Right ventricle myocardium superior (tissue), 1 donor: ENCODE data around the gene PXDN. TPM values are rescaled to one million over a fixed set of nuclear protein-coding genes. Genes with fewer than 3 reads are reported as not detected.
A peak's percentile ranks its signal among the peaks of the same experiment; 100 is the strongest.

Source experiments
- ATAC-seq: fragments of 200-7000 bp; cut with Tn5 transposase; one replicate; pipeline ENCODE4 v1.9.1; 2020; ENCODE audit warnings: mild to moderate bottlenecking; ENCODE audit not compliant: poor library complexity
- DNase-seq: peaks from one replicate; pipeline ENCODE4 v3.0.0-alpha.2; 2020
- intact Hi-C: fragments of 100-400 bp; cut with DNase I; formaldehyde crosslinking; loops from one replicate; pipeline ENCODE4 v1.11.2; 2022
- total RNA-seq: library from RNA; stranded (reverse); fragmentation: NEBNext Ultra II Directional; extraction: Animal tissue kit (Norgen Biotek cat#: 25700); gene quantifications from one replicate; pipeline ENCODE4 v1.2.1, GENCODE V29; 2021
- donor health status: DM: no; HTN: yes; CAD: no; lungs with severe emphysema.

The PXDN gene
- total RNA-seq, 1 donor from 2014 or later: 15.6 TPM

DNA sequence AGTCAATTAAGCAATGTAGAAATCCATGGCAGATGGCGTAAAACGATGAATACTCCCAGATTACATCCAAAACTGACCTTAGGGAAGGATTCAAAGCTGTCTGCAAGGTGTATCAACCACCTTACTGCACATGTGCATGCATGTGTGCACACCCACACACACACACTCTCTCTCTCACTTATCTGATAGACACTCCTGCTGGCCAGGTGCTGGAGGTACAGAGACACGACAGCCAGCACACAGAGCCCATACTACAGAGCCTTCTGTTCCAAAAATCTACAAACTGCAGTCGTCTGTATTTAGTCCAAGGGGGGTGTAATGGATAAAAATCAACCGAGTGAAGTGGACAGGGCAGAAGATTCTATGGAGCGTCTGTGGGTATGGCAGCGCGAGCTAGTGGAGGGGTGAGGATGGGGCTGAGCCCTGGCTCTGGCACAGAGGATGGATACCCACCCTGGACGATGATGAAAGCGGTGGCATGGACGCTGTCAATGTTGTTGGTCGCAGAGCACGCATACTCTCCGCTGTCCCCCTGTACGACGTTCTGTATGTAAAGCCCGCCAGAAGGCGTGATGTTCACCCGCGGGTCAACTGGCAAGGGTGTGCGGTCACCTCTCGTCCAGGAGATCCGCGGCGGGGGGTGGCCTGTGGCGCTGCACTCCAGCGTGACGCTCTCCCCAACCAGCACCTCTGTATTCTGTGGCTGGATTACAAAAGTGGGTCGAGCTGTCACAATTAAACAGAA, 78.4 kb downstream of the PXDN start:
- ATAC-seq (no peak), DNase-seq (peak; percentile 28)
- intact Hi-C loops: no loop called here

DNA sequence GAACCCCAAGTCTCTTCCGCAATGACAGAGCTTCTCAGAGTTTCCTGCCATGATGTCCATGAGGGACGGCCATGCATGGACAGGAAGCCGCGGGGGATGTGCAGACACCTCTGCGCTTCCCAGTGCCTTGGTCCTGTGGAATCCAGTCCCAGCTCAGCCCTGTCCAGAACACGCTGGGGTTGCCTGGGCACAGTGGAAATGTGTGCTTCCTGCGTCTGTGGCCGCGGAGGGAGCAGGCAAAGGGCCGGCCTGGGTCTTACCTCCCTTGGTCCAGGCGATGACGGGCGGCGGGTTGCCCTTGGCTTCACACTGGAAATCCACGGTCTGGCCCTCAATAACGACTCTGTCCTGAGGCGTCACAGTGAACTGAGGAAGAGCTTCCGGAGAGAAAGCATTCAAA, 79.6 kb downstream of the PXDN start:
- intact Hi-C loops: no loop called here
- ATAC-seq (no peak), DNase-seq (peak; percentile 32)

DNA sequence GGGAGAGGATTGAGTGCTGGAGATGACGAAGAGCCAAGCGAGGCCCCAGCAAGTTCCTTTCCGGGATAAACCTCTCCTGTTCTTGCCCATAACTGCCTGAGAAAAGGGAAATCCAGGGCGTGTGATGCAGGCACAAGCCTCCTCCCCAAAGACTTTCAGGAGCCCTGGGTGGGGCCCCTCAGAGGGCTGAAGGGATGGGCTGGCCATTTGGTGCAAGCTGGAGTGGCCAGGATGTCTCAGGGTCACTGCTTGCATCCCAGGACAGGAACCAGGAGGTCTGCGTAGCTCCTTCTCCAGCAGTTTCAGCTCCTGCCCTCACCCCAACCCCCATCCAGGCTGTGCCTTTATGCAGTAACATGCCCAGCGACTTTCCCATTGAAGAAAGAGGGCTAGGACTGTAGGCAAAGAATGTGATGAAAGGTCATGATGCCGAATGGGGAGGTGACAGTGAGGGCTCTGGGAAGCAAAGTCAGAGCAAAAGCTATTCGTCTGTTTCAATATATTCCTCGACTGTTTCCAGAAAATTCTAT, 80.2 kb downstream of the PXDN start:
- ATAC-seq: no peak
- intact Hi-C loops: no loop called here
- no peak for DNase-seq

DNA sequence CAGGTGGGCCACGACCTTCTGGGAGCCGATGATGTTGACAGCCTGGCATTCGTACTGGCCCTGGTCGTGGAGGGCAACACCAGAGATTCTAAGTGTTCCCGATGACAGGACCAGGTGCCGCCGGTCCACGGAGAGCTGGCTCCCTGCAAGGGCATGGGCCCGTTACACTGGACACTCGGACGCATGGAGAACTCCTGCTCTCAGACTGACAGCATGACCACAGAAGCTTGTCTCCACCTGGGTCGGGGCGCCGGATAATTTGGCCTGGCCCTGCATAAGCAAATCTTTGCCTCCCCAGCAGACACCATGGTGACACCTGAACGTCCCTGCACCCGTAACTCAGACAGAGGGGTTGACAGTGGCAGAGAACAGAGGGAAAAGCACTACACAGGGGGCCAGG, 80.7 kb downstream of the PXDN start:
- ATAC-seq (no peak), DNase-seq (peak; percentile 41)
- intact Hi-C loops: no loop called here

DNA sequence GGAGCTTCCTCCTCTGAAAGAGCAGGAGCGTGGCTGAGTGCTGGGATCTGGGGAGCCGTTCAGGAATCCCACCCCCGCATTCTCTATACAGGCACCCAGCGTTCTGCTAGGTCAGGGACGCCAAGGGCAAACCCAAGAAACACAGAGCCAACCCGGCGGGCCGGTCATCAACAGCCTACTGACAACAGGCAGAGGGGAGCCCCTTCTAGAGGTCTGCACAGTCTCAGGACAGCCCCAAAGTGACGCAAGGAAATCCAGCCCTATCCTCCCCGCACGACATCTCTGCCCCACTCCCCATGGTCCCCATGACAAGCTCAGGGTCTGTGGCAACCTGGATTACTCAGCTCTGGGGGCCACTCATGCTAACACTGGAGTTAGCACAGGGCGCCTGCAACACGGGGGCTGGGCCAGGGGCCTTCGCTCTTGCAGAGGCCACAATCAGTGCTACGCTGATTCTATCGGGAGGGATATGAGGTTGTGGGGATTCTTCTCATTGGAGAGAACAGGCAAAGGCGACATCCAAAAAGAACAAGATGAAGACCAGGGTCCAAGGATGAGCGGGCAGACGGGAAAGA, 81.6 kb downstream of the PXDN start:
- ATAC-seq (no peak), DNase-seq (peak; percentile 35)
- intact Hi-C loops: no loop called here

DNA sequence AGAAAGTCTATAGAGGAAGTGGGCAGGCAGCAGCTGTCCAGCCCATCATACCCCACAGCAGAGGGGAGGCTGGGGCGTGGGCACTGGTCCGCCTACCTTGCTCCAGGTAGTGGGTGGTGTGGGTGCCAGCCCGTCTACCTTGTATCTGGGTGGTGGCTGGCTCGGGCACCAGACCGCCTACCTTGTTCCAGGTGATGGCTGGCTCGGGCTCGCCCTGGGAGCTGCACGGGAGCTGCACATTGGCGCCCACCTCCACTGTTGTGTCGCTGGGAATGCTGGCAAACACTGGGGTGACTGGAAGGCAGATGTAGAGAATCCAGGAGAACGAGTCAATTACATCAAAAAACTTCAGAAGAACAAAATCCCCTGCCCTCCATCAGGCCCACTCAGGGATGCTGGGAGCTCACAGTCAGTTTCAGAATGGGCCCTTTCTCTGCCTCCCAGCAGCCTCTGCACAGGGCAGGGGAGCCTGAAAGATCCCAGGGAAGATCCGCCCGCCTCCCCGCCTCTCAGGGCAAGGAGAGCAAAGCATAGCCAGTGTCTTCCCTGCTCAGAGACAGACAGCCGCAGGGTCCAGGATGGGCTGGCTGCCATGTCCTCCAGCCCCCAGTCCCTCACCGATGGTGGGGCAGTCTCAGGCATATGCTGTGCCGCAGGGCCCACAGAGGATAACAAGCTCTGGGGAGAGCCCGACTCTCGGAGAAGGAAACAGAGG, 82.3 kb downstream of the PXDN start:
- intact Hi-C loops: no loop called here
- ATAC-seq (no peak), DNase-seq (peak; percentile 37)

DNA sequence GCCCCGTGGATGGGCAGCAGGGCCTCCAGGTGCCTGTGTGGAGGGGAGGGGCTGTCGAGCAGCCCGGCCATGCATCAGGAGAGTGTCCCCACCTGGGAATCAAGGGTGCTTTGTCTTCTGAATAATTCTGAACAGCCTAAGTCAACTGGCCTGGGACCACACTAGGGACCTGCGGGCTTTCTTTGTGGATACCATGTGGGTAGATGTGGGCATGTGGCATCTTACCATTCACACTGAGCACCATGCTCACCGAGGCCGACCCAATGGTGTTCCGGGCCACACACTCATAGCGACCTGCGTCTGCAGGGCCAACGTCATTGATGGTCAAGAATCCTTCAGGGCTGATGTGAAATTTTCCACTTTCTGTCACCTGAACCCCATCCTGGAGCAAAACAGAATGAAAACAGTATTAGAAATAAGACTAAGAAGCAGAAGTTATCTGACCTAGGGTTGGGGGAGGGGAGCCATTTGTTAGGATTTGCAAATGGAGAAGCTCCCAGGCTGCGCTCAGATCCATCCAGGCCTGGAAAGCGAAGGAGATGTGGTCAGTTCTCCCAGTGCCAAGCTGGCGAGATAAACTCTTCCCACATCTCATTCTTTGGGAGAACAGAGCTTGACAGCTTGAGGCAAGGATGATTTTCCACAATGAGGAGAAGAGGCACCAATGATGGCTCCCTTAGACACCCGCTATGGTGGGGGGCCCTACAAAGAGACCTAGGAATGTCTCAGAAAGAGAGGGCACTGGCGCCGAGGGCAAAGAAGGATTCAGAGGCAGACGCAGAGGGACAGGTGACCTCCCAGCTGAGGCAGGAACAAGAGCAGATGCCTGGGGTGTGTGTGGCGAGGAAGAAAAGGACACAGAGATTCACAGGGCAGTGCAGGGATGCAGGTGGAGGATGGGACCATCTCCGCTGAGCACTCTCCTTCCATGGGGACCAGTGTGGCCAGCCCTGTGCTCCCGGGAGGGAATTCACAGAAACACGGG, 83.4 kb downstream of the PXDN start:
- ATAC-seq (no peak), DNase-seq (peak; percentile 22)
- intact Hi-C loops: no loop called here

DNA sequence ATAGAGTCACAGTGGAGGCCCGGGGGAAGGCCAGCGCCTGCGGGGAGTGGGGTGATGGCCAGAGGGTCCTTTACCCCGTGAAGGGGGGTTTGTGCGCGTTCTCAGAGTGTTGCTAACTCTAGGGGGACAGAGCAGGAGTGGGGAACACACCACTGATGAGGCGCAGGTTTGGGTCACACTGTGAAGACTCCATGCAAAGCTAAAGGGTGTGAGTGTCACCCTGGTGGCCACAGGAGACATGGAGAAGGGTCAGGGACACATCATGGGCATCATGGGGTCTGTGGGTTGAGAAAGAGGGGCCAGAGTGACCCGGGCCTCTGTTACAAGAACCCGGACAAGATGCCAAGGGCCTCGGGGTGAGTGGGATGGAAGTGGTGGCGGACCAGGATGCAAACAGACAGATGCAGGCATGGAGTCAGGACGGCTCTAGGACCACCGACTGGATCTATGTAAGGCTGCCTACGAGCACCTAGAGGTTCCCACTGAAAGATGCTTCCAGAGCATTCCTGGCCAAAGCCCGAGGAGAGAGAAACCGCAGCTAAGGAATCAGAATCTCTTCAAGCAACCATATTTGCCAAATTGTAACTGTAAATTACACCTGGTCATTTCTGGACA, 84.3 kb downstream of the PXDN start:
- DNase-seq (peak; percentile 17), ATAC-seq (no peak)
- intact Hi-C loops: no loop called here

DNA sequence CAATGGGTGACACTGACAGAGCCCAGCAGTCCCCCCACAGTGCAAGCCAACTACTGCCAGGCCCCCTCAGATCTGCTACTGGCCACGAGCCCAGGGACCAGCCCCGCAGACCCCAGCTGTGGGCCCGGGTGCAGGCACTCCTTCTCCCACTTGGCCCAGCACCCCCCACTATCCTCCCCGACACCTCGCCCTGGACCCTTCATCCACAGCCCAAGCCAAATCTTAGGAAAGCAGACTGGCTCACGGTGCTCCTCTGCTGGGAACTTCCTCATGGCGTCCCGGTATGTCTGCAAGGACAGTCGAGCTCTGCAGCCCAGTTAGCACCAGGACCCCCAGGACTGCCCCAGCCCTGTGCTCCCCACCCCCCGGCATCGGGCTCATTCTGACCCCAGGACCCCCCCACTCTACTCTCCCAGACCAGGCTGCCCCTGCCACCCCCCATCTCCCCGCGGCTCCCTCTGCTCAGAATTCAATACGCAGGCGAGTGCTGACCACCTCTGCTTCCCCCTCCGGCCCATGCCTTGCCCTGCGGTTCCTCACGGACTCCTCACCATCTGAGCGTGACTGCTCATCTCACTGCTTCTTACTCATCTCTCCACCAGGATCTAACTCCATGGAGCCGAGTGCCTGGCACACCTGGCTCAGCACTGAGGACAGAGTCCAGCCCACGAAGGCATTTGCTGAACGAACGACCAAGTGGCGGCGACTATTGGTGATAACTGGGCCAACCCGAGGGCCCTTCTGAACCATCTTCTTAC, 85.7 kb downstream of the PXDN start:
- peak; percentile 25 for DNase-seq
- ATAC-seq: no peak
- intact Hi-C loops: no loop called here

DNA sequence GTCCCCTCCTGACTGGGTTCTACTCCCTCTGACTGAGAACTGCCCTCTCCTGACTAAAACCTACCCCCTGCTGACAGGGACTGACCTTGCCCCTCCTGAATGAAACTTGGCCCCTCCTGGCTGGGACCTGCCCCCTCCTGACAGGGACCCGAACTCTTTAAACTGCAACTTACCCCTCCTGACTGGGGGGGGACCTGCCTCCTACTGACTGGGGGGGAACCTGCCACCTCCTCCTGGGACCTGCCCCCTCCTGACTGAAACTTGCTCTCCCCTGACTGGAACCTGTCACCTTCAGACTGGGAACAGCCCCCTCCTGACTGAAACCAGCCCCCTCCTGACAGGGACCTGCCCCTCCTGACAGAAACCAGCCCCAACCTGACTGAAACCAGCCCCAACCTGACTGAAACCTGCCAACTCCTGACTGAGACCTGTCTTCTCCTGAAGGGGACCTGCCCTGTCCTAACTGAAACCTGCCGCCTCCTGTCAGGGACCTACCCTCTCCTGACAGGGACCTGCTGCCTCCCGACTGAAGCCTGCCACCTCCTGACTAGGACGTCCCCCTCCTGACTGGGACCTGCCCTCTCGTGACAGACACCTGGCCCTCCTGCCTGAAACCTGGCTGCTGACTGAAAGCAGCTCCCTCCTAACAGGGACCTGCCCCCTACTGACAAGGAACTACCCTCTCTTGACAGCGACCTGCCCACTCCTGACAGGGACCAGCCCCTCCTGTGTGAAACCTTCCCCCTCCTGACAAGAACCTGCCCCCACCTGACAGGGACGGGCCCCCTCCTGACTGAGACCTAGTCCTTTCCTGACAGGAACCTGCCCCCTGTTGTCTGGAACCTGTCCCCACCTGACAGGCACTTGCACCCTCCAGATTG, 87.1 kb downstream of the PXDN start:
- DNase-seq (peak; percentile 24), ATAC-seq (no peak)
- intact Hi-C loops: no loop called here

DNA sequence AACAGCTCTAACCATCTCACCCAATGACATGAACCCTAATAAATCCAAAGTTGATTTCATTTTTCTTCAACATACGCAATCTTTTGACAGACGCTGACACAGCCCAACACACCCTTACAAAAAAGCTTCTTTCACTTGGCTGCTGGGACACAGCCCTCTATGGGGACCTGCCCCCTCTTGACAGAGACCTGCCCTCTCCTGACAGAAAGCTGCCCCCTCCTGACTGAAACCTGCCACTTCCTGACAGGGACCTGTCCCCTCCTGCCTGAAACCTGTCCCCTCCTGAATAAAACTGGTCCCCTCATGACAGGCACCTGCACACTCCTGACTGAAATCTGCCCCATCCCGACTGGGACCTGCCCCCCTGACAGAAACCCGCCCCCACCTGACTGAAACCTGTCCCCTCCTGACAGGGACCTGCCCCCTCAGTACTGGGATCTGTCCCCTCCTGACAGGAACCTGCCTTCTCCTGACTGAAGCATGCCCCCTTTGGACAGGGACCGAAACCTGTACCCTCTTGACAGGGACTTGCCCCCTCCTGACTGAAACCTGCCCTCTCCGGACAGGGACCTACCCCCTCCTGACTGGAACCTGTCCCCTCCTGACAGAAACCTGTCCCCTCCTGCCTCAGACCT, 87.9 kb downstream of the PXDN start:
- intact Hi-C loops: no loop called here
- no peak for DNase-seq
- ATAC-seq: no peak

DNA sequence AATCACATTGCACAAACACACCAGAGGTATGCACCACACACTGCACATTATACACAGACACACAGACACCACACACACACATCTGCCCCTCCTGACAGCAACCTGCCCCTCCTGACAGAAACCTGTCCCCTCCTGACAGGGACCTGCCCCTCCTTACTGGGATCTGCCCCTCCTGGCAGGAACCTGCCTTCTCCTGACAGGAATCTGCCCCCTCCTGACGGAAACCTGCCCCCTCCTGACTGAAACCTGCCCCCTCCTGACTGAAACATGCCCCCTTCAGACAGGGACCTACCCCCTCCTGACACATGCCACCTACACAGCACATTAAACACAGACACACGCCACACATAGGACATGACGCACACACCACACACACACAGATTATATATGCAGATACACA, 88.9 kb downstream of the PXDN start:
- intact Hi-C loops: no loop called here
- peak; percentile 18 for DNase-seq
- no peak for ATAC-seq

DNA sequence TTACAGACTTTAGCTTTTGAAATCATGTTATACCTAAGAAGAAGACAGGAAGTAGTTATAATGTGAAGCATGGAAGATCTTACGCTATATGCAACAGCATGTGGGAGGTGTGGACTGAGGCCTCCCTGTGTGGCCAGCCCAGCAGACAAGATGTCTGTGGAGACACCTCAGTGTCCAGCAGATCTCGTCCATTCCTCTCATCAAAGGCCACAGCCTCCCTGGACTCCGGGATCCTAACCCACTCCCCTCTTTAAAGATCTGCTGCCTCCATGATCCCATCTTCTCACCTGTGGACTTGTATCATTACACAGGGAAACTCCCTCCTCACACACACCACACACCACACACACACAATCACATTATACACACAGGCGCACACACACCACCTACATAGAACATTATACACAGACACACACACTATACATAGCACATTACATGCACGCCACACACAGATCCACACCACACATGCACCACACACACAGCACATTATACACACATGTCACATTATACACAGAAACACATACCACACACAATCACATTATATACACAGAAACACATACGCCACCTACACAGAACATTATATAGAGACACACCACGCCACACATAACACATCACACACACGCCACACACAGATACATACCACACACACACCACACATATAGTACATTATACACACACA, 89.5 kb downstream of the PXDN start:
- peak; percentile 37 for DNase-seq
- ATAC-seq: no peak
- intact Hi-C loops: no loop called here

DNA sequence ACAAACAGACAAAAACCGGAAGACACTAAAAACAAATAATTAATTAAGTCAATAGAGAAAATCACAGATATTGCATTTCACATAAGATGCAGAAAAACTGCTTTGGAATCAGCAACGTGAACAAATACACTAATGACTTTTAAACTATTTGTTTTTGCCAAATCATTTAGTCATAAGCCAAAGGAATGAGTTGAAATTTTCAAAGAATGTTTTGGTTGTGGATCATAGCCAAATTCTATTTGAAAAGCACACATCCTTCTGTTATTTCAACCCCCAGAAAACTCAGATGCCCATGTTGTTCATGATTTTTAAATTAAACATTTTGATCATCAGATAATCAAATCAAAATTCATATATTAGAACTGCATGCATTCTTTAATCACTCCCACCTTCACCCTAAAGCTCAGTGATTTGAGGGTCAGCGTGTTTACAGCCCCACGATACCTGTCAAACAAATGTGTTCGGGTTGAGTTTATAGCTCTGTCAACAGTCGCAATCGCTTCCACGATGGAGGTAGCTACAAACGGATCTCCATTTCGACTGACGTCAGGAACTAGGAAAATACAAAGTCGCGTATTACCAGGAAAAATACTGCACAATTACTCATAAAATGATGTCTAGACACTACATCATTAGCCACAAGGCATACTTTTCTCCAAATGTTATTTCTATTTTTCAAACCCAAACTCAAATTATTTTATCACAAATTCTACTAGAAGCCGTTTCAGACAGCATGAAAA, 90.2 kb downstream of the PXDN start:
- intact Hi-C loops: no loop called here
- ATAC-seq (peak; percentile 8), DNase-seq (no peak)
